ENCODE results near the gene ALDH3A1. TPM values are rescaled to one million over a fixed set of nuclear protein-coding genes. Genes with fewer than 3 reads are reported as not detected.

The ALDH3A1 gene
- total RNA-seq, 2 experiments from 2014 or later = 0.38 to 0.92 TPM

- Mint-ChIP-seq H3K4me3 (no peak overlapping the region), H3K9me3 (no peaks in the 10 kb centered on the region), H3K27ac (no peak overlapping the region), H3K36me3 (ENCODE audit: low read depth) (no peaks in the 10 kb centered on the region), H3K4me1 (ENCODE audit: low read depth) (peaks cover 17% of the 10 kb centered on the region), H3K27me3 (peaks cover 16% of the 10 kb centered on the region)
- DNase-seq = peak; percentile 35
- peak; percentile 45 for ATAC-seq
- intact Hi-C loops (cut with micrococcal nuclease) = no loop called here
- ChIA-PET POLR2A (no interaction called here), CTCF (interaction anchor here (1.1 to 5.8 kb wide), 3 partner anchors 8 to 11 kb away, joined by 3 to 36 read pairs (median 3); no protein-coding TSS in a partner anchor)
- no peak for TF ChIP-seq CTCF (IDR thresholded peaks at IDR 0.05)
Measured at GRCh38 chr17:19755821-19756510, 7.9 kb upstream of the ALDH3A1 start.

GRCh38 chr17:19755392-19755791, 7.3 kb upstream of the ALDH3A1 start:
- POLR2A ChIA-PET = no interaction called here
- Mint-ChIP-seq H3K4me3 (no peak overlapping the region), H3K27me3 (peaks cover 19% of the 10 kb centered on the region), H3K4me1 (ENCODE audit: low read depth) (peaks cover 17% of the 10 kb centered on the region), H3K36me3 (ENCODE audit: low read depth) (no peaks in the 10 kb centered on the region), H3K9me3 (no peaks in the 10 kb centered on the region), H3K27ac (no peak overlapping the region)
- ATAC-seq (no peak), DNase-seq (no peak)
- CTCF ChIA-PET = interaction anchor here (1.3 to 5.8 kb wide), 2 partner anchors 9 to 11 kb away, joined by 3 to 36 read pairs; no protein-coding TSS in a partner anchor
- no peak for TF ChIP-seq CTCF (IDR thresholded peaks at IDR 0.05)
- intact Hi-C loops (cut with micrococcal nuclease) = no loop called here

GRCh38 chr17:19753661-19754463, 5.8 kb upstream of the ALDH3A1 start:
- H3K4me1 Mint-ChIP-seq (ENCODE audit: low read depth) = peaks cover 17% of the 10 kb centered on the region
- peaks cover 16% of the 10 kb centered on the region for H3K27me3 Mint-ChIP-seq
- intact Hi-C loops (cut with micrococcal nuclease) = no loop called here
- H3K27ac Mint-ChIP-seq = no peak overlapping the region
- ChIA-PET CTCF (interaction anchor here (1.1 to 5.8 kb wide), 3 partner anchors 9 to 12 kb away, joined by 4 to 36 read pairs (median 9); no protein-coding TSS in a partner anchor), POLR2A (interaction anchor here (0.6 kb wide), 1 partner anchor 14 kb away, joined by 4 read pairs; no protein-coding TSS in a partner anchor)
- no peak for TF ChIP-seq CTCF (IDR thresholded peaks at IDR 0.05)
- ATAC-seq (no peak), DNase-seq (no peak)
- H3K36me3 Mint-ChIP-seq (ENCODE audit: low read depth) = no peaks in the 10 kb centered on the region
- no peak overlapping the region for H3K4me3 Mint-ChIP-seq
- H3K9me3 Mint-ChIP-seq = no peaks in the 10 kb centered on the region

GRCh38 chr17:19753051-19753509, 5.0 kb upstream of the ALDH3A1 start:
- ChIA-PET POLR2A (interaction anchor here (0.6 kb wide), 1 partner anchor 13 kb away, joined by 4 read pairs; no protein-coding TSS in a partner anchor), CTCF (interaction anchor here (1.7 to 5.8 kb wide), 2 partner anchors 8 to 13 kb away, joined by 9 to 36 read pairs; no protein-coding TSS in a partner anchor)
- peaks cover 17% of the 10 kb centered on the region for H3K4me1 Mint-ChIP-seq (ENCODE audit: low read depth)
- intact Hi-C loops (cut with micrococcal nuclease) = no loop called here
- H3K27me3 Mint-ChIP-seq = peaks cover 16% of the 10 kb centered on the region
- ATAC-seq = no peak
- DNase-seq = no peak
- no peak for TF ChIP-seq CTCF (IDR thresholded peaks at IDR 0.05)
- no peaks in the 10 kb centered on the region for H3K36me3 Mint-ChIP-seq (ENCODE audit: low read depth)
- H3K9me3 Mint-ChIP-seq = no peaks in the 10 kb centered on the region
- no peak overlapping the region for H3K27ac Mint-ChIP-seq
- H3K4me3 Mint-ChIP-seq = no peak overlapping the region
